ENCODE data around the gene ZNF175.

ZNF175 gene

GRCh38 chr19:51637362-51637978 is 66.4 kb downstream of the ZNF175 start:
- DNase-seq: no peak

GRCh38 chr19:51639916-51640315 is 68.8 kb downstream of the ZNF175 start:
- DNase-seq: no peak

GRCh38 chr19:51640386-51640785 is 69.3 kb downstream of the ZNF175 start:
- no peak for DNase-seq

- no peak for DNase-seq
These were observed 70.6 kb downstream of the ZNF175 start for GRCh38 chr19:51641648-51642047.

All from NCI-H526 treated with DMSO at 0.1 percent for 48 hours (cell line).